BJ (cell line): Measurements from ENCODE around the gene GH2. TPM values are rescaled to one million over a fixed set of nuclear protein-coding genes. Genes with fewer than 3 reads are reported as not detected.
A peak's percentile ranks its signal among the peaks of the same experiment; 100 is the strongest.
"Not testable (repeated sequence)": the region's sequence is repeated elsewhere in the genome, so short reads cannot be mapped to it uniquely, and the experiment has no call there.

Experiments
- CTCF ChIA-PET: fragments of 350-600 bp; formaldehyde crosslinking; extraction: SDS; loops from one replicate; lab custom pipeline; 2021; ENCODE audit warnings: antibody characterized with exemption, inconsistent platforms; lab: Yijun Ruan, JAX
- POLR2A ChIA-PET: fragments of 300-600 bp; sonication (Branson Sonifier 250); formaldehyde crosslinking; extraction: SDS; loops from one replicate; lab custom pipeline; 2021; ENCODE audit warnings: antibody characterized with exemption; lab: Charles Lee
- DNase-seq: peaks from one replicate; pipeline ENCODE4 v3.0.0-alpha.2; 2011; ENCODE audit warnings: low read depth
- H3K27me3 ChIP-seq: 2 replicates; pipeline ENCODE4 v1.6.0; 2011; ENCODE audit warnings: low read length; ENCODE audit not compliant: control insufficient read depth, insufficient read depth
- H3K36me3 ChIP-seq: 2 replicates; pipeline ENCODE4 v1.5.1; 2011; ENCODE audit warnings: low read length; ENCODE audit not compliant: control insufficient read depth, insufficient read depth
- H3K4me3 ChIP-seq: 2 replicates; pipeline ENCODE4 v1.5.1; 2011; ENCODE audit warnings: low read depth, mild to moderate bottlenecking, control low read depth, low read length
- CTCF ChIP-seq: IDR thresholded peaks from 2 replicates; pipeline ENCODE4 v1.5.1; 2011; ENCODE audit warnings: low read depth, mild to moderate bottlenecking, control low read depth, inconsistent platforms, low read length, moderate library complexity; ENCODE audit not compliant: insufficient read depth
- polyA plus RNA-seq: library from polyadenylated mRNA; depleted of rRNA; stranded (reverse); fragments of >200 nt; gene quantifications from 2 replicates; pipeline ENCODE4 v1.2.3, GENCODE V29; 2011

GH2 gene
- polyA plus RNA-seq, 1 experiment, result not detected

DNA sequence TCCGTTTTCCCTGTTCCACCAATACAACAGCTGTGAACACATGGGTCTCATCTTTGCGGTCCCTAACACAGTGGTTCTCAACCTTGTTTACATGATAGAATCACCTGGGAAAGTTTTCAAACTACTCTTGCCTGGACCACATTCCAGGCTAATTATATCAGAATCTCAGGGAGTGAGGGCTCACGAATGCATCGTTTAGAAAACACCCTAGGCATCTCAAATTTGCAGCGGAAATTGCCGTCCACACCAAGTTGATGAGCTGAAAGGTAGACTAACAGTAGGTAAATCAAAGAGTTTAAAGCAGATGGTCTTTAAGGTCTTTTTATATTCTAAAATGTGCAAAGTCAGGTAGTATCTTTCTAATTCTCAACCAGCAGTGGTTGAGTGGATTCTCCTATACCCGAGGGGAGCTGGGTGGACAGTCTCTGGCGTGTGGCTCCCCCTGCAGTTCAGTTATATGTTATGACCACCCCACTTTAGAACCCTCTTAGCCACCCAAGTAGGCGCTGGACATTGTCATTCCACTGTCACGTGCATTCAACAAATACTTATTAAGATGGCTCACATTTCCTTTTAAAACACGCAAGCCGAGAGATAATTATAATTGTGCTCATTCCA, 25.5 kb upstream of the GH2 start:
- CTCF ChIA-PET, result interaction anchor here (0.9 to 8.5 kb wide), 3 partner anchors 11 to 26 kb away, joined by 3 to 53 read pairs (median 6); partner anchors contain the start of genes GH1 and GH2
- H3K36me3 ChIP-seq, POLR2A ChIA-PET, H3K4me3 ChIP-seq, DNase-seq, H3K27me3 ChIP-seq: not testable (repeated sequence)
- peak; percentile 24; the same call in 1 of the 2 replicates for TF ChIP-seq CTCF

DNA sequence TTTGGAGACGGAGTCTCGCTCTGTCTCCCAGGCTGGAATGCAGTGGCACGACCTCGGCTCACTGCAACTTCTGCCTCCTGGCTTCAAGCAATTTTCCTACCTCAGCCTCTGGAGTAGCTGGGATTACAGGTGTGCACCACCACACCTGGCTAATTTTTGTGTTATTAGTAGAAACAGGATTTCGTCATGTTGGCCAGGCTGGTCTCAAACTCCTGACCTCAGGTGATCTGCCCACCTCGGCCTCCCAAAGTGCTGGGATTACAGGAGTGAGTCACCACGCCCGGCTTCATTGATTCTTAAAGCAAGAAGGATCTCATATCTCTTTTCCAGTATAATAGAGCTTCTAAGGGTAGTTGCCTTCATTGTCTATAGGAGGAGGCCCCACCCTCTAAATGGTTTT, 23.1 kb upstream of the GH2 start:
- H3K36me3 ChIP-seq, H3K4me3 ChIP-seq, H3K27me3 ChIP-seq, POLR2A ChIA-PET, DNase-seq: not testable (repeated sequence)
- CTCF ChIA-PET, result interaction anchor here (0.6 to 8.5 kb wide), 13 partner anchors 7 to 127 kb away, joined by 3 to 53 read pairs (median 4); partner anchors contain the start of genes CSHL1, GH1 and GH2

- POLR2A ChIA-PET, H3K27me3 ChIP-seq, H3K4me3 ChIP-seq, H3K36me3 ChIP-seq, DNase-seq: not testable (repeated sequence)
- TF ChIP-seq CTCF, result peak; percentile 42
- CTCF ChIA-PET, result interaction anchor here (0.7 to 8.5 kb wide), 14 partner anchors 8 to 230 kb away, joined by 3 to 53 read pairs (median 3); partner anchors contain the start of genes CSHL1, GH1 and ICAM2
Observed at GRCh38 chr17:63903787-63904201, 22.1 kb upstream of the GH2 start.

DNA sequence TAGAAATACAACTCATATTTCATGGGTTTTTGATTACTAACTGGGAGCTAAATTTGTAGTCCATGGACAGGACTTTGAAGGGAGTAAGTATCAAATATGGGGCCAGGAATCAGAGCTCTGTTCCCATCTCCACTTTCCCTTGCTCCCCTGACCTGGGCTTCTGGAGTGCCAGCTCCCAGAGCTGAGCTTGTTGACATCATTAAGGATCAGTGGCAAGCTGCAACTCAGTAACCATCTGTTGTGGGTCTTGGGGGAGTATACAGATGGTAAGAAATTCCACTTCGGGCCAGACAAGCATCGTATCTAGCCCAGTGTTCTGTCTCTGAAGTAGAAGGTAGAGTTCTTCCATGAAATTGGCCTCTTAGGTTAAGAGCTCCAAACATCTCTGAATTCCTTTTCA, 20.2 kb upstream of the GH2 start:
- DNase-seq, H3K4me3 ChIP-seq, H3K36me3 ChIP-seq, H3K27me3 ChIP-seq: not testable (repeated sequence)
- ChIA-PET CTCF (interaction anchor here (0.7 to 8.5 kb wide), 8 partner anchors 10 to 395 kb away, joined by 3 to 53 read pairs (median 10); partner anchors contain the start of genes CSHL1, GH1 and GH2), POLR2A (interaction anchor here (0.6 kb wide), 1 partner anchor 39 kb away, joined by 3 read pairs; no protein-coding TSS in a partner anchor)

- DNase-seq, H3K36me3 ChIP-seq, POLR2A ChIA-PET, H3K27me3 ChIP-seq, H3K4me3 ChIP-seq: not testable (repeated sequence)
- CTCF ChIA-PET, result interaction anchor here (1.3 kb wide), 1 partner anchor 48 kb away, joined by 3 read pairs; no protein-coding TSS in a partner anchor
Observed at GRCh38 chr17:63898899-63899798, 17.4 kb upstream of the GH2 start.

DNA sequence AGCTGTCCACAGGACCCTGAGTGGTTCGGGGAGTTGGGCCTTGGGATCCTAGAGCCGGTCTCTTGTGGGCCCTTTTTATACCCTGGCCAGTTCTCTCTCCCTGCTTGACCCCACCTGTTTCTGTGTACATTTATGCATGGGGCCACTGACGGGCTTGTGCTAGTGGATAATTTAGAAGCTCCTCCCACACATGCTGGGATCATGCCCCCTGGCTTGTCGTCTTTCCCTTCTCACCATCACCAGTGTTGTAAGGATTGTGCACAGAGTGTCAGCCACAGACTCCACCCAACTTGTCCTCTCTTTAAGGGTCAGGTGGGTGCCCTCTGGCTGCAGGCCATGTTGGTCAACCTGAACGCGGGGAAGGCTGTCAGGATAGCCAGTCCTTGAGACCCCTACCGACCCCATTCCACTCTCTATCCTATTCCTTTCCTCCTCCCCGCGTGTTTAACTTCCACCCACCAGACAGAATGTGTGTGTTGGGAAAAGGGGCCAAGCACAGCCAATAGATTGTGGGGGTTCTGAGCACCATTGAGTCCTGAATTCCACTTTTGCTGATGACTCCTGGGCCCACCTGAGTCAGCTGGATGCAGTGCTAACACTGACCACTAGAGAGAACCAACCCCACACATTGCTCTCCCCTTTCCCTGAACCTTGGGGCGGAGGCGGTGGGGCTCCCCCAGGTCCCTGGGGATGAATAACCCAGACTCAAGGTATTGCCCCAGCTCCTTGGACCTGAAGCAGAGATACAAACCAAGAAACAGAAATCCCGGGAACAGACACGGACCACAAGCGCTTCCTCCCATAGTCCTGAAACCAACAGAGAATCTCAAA, 15.0 kb upstream of the GH2 start, which contains the start of gene CSH1:
Gene CSH1, minus strand, starts transcription at position 51 of the 831 bp plus-strand sequence. CDS start 63 bp downstream, outside the sequence.
- CTCF ChIA-PET, DNase-seq, POLR2A ChIA-PET, H3K27me3 ChIP-seq, H3K36me3 ChIP-seq, H3K4me3 ChIP-seq: not testable (repeated sequence)

DNA sequence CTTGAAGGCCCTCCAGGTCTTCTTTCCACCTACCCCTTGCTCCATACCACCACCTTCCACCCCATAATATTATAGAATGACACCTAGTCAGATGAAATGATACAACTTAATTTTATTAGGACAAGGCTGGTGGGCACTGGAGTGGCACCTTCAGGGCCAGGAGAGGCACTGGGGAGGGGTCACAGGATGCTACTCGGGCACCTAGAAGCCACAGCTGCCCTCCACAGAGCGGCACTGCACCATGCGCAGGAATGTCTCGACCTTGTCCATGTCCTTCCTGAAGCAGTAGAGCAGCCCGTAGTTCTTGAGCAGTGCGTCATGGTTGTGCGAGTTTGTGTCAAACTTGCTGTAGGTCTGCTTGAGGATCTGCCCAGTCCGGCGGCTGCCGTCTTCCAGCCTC, 13.1 kb upstream of the GH2 start:
- CTCF ChIA-PET, result interaction anchor here (2.7 kb wide), 1 partner anchor 11 kb away, joined by 12 read pairs; no protein-coding TSS in a partner anchor
- H3K27me3 ChIP-seq, result peaks cover 11% of the 10 kb centered on the region
- POLR2A ChIA-PET, DNase-seq, H3K36me3 ChIP-seq, H3K4me3 ChIP-seq: not testable (repeated sequence)

DNA sequence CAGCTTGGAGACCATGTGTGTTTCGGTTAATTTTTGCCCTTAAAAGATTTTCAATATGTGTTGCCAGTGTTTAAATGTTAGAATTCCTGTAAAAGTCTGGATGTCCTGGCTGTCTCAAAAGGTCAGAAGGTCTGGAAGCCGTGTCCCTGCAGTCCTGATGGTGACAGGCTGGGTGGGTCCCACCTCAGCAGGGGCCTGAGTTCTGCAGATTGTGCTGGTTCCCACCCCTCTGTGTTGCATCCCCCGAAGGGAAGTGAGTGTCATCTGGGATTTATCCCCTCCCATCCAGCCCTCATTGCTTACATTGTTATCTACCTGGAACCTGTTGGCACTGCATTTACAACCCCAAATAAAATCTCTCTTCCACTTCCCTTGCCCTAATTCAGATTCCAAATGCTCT, 12.3 kb upstream of the GH2 start:
- H3K4me3 ChIP-seq, DNase-seq, POLR2A ChIA-PET, H3K36me3 ChIP-seq: not testable (repeated sequence)
- H3K27me3 ChIP-seq, result peaks cover 11% of the 10 kb centered on the region
- CTCF ChIA-PET, result interaction anchor here (0.8 to 2.7 kb wide), 2 partner anchors 10 to 18 kb away, joined by 3 to 12 read pairs; partner anchors contain the start of gene CSHL1
